Fibroblast of mammary gland (primary cell): ENCODE measurements around the gene ANKRD13A.
A peak's percentile ranks its signal among the peaks of the same experiment; 100 is the strongest.
"Not testable (repeated sequence)": the region's sequence is repeated elsewhere in the genome, so short reads cannot be mapped to it uniquely, and the experiment has no call there.

Experiments used
- DNase-seq: peaks from one replicate; pipeline ENCODE4 v3.0.0-alpha.2; 2010; ENCODE audit warnings: low read depth
- H3K4me3 ChIP-seq: 2 replicates; pipeline ENCODE4 v1.5.1; 2011; ENCODE audit warnings: low read depth, mild to moderate bottlenecking, low read length, moderate library complexity; ENCODE audit not compliant: control insufficient read depth
- TF ChIP-seq, protein P1 (sequence below): conservative IDR thresholded peaks from 2 replicates; pipeline ENCODE4 v1.5.1; 2011; ENCODE audit warnings: low read depth, low read length, inconsistent platforms; ENCODE audit not compliant: control insufficient read depth, insufficient read depth

ANKRD13A gene

GRCh38 chr12:110002676-110003515 lies 3.7 kb downstream of the ANKRD13A start:
- no peak overlapping the region for H3K4me3 ChIP-seq
- TF ChIP-seq, protein P1, sequence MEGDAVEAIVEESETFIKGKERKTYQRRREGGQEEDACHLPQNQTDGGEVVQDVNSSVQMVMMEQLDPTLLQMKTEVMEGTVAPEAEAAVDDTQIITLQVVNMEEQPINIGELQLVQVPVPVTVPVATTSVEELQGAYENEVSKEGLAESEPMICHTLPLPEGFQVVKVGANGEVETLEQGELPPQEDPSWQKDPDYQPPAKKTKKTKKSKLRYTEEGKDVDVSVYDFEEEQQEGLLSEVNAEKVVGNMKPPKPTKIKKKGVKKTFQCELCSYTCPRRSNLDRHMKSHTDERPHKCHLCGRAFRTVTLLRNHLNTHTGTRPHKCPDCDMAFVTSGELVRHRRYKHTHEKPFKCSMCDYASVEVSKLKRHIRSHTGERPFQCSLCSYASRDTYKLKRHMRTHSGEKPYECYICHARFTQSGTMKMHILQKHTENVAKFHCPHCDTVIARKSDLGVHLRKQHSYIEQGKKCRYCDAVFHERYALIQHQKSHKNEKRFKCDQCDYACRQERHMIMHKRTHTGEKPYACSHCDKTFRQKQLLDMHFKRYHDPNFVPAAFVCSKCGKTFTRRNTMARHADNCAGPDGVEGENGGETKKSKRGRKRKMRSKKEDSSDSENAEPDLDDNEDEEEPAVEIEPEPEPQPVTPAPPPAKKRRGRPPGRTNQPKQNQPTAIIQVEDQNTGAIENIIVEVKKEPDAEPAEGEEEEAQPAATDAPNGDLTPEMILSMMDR, result no peak
- DNase-seq, result peak; percentile 49

GRCh38 chr12:110004598-110004997 lies 5.4 kb downstream of the ANKRD13A start:
- H3K4me3 ChIP-seq, result no peak overlapping the region
- DNase-seq, result no peak
- TF ChIP-seq, protein P1, result no peak

- TF ChIP-seq, protein P1, result no peak
- no peak for DNase-seq
- no peak overlapping the region for H3K4me3 ChIP-seq
These were observed 6.2 kb downstream of the ANKRD13A start for GRCh38 chr12:110005319-110005973.

- no peak overlapping the region for H3K4me3 ChIP-seq
- DNase-seq, result no peak
- TF ChIP-seq, protein P1, result no peak
These were observed 6.9 kb downstream of the ANKRD13A start for GRCh38 chr12:110006115-110006514.

GRCh38 chr12:110007881-110008280 lies 8.7 kb downstream of the ANKRD13A start:
- no peak overlapping the region for H3K4me3 ChIP-seq
- no peak for DNase-seq
- TF ChIP-seq, protein P1, result no peak

GRCh38 chr12:110008681-110009398 lies 9.6 kb downstream of the ANKRD13A start:
- DNase-seq, result not testable (repeated sequence)

More at GRCh38 chr12:110008681-110009398, 9.6 kb downstream of the ANKRD13A start:
- not testable (repeated sequence) for H3K4me3 ChIP-seq
